Adrenal gland (tissue), 12 donors: ENCODE measurements around the gene GOLGA6C. TPM values are rescaled to one million over a fixed set of nuclear protein-coding genes. Genes with fewer than 3 reads are reported as not detected.
A peak's percentile ranks its signal among the peaks of the same experiment; 100 is the strongest.
"Not testable (repeated sequence)": the region's sequence is repeated elsewhere in the genome, so short reads cannot be mapped to it uniquely, and the experiment has no call there.

Experiments
- DNase-seq, 7 donors: peaks; one replicate each; pipeline ENCODE4 v3.0.0-alpha.2; 2019 to 2020
- H3K27ac ChIP-seq, 5 donors: fragments of 200-600 bp; sonication (generic) in 4 of 5; 1 replicate in 3 of 5; 2 replicates in 2 of 5; pipeline versions ENCODE4 v1.5.1 to v1.8.0; 2016 to 2020; ENCODE audit warnings: mild to moderate bottlenecking in 1 of 5
- H3K27me3 ChIP-seq: fragments of 200-600 bp; 2 replicates; pipeline ENCODE4 v1.8.0; 2021
- H3K36me3 ChIP-seq, 2 donors: fragments of 200-600 bp; replicated peaks in 1 of 2; 1 replicate in 1 of 2; 2 replicates in 1 of 2; pipeline versions ENCODE4 v1.5.1 to v1.8.0; 2018 to 2022
- H3K4me1 ChIP-seq, 2 donors: fragments of 200-600 bp; replicated peaks in 1 of 2; 1 replicate in 1 of 2; 2 replicates in 1 of 2; pipeline versions ENCODE4 v1.5.1 to v1.8.0; 2018 to 2021
- H3K4me3 ChIP-seq, 4 donors: fragments of 200-600 bp; sonication (generic) in 3 of 4; one replicate each; pipeline ENCODE4 v1.5.1; 2016 to 2018
- H3K9me3 ChIP-seq, 3 donors: fragments of 200-600 bp; sonication (generic) in 1 of 3; replicated peaks in 1 of 3; 1 replicate in 2 of 3; 2 replicates in 1 of 3; pipeline versions ENCODE4 v1.5.1 to v1.8.0; 2016 to 2021
- CTCF ChIP-seq, 6 experiments: fragments of 450-650 bp in 4 of 6; fragments of 200-600 bp in 2 of 6; sonication (generic) in 1 of 6; IDR thresholded peaks; 1 replicate in 5 of 6; 2 replicates in 1 of 6; pipeline versions ENCODE4 v1.5.1 to v1.8.0; 2016 to 2021; ENCODE audit warnings: antibody characterized with exemption in 6 of 6, mild to moderate bottlenecking in 2 of 6, moderate library complexity in 1 of 6
- POLR2A ChIP-seq, 2 donors: fragments of 450-650 bp; IDR thresholded peaks; one replicate each; pipeline ENCODE4 v1.6.1; 2017; ENCODE audit warnings: antibody characterized with exemption in 2 of 2, mild to moderate bottlenecking in 2 of 2, moderate library complexity in 1 of 2
- WGBS, 4 donors: extraction: QIAGEN DNeasy Blood & Tissue Kit in 2 of 4; methylation state at CpG; one replicate each; pipeline versions ENCODE4 v1.1.5 to v1.1.7; 2013 to 2017; 5-methylcytosine and 5-hydroxymethylcytosine counted together
- intact Hi-C, 2 donors: fragments of 100-400 bp; cut with DNase I; formaldehyde crosslinking; loops; one replicate each; pipeline versions ENCODE4 v1.14.1 to v1.15.0; 2022 to 2023
- polyA plus RNA-seq, 3 donors: library from polyadenylated mRNA; stranded (reverse); fragments of 200-250 nt in 2 of 3; fragments of 350-450 nt in 1 of 3; fragmentation: Illumina TruSeq in 1 of 3; extraction: RNeasy Lipid Tissue Mini Kit (QIAGEN cat#74804) in 1 of 3; gene quantifications; one replicate each; pipeline ENCODE4 v1.2.3, GENCODE V29; 2013 to 2014
- small RNA-seq, 2 donors: library from RNA; depleted of rRNA; stranded (forward); fragments of <200 nt; gene quantifications; one replicate each; pipeline ENCODE3, GENCODE V24; 2016
- total RNA-seq, 9 donors: library from RNA; depleted of rRNA in 4 of 9; stranded (reverse); fragments of >200 nt in 4 of 9; fragments of 120-200 nt in 1 of 9; fragmentation: NEBNext Ultra II Directional in 1 of 9; extraction: Animal tissue kit (Norgen Biotek cat#: 25700) in 1 of 9; gene quantifications; one replicate each; pipeline versions ENCODE4 v1.1.0 to v1.2.4, GENCODE V29; 2013 to 2023
- donor health status: healthy with polysubstance abuse.
- donor health status: Bipolar disorder and iron deficiency.
- donor health status: DM: yes; HTN: yes; CAD: no.
- donor health status: DM: no; HTN: no; CAD: no.
- donor health status: DM: no; HTN: no; CAD: no.
- donor health status: DM: yes; HTN: yes; CAD: no.

Gene GOLGA6C
- total and polyA plus RNA-seq, 12 donors: not detected

GRCh38 chr15:75314552-75315290, 56.6 kb downstream of the GOLGA6C start:
- H3K36me3 ChIP-seq: no peaks in the 10 kb centered on the region
- intact Hi-C loops: no loop called here

GRCh38 chr15:75319231-75319897, 61.2 kb downstream of the GOLGA6C start:
- H3K4me3 ChIP-seq, H3K36me3 ChIP-seq, H3K4me1 ChIP-seq, intact Hi-C loops, H3K9me3 ChIP-seq, H3K27me3 ChIP-seq: not testable (repeated sequence)
- WGBS, 4 donors: 65 to 79% (median 67%) methylated on average over 5 of the region's 5 CpGs
- peak in 4 of 7 donors; percentile 44 to 54 (median 50) for DNase-seq
- peak overlapping the region in 1 of 5 donors; percentile 21 for H3K27ac ChIP-seq

More at GRCh38 chr15:75314552-75315290, 56.6 kb downstream of the GOLGA6C start:
- TF ChIP-seq POLR2A (IDR thresholded peaks at IDR 0.05) (no peak), CTCF (IDR thresholded peaks at IDR 0.05) (no peak)
- Histone ChIP-seq H3K27me3 (no peaks in the 10 kb centered on the region), H3K4me3 (no peak overlapping the region), H3K27ac (peak overlapping the region in 3 of 5 donors; percentile 19 to 49 (median 44)), H3K4me1 (no peaks in the 10 kb centered on the region), H3K9me3 (no peaks in the 10 kb centered on the region)
- 42 to 71% (median 56%) methylated on average over 5 of the region's 5 CpGs for WGBS, 4 donors
- DNase-seq: peak; percentile 57 to 89 (median 84)

Small RNA genes within 50 kb of the gene (small RNA-seq; reads per million reads assigned to genes)
- gene AC068338.1: 0 reads per million in 2 donors
- gene RN7SL327P: 0 reads per million in 2 donors
- 0 reads per million in 2 donors for gene RN7SL489P

Other genes with a start within 250 kb of the GOLGA6C start
- gene PPCDC, start 234.7 kb upstream of the GOLGA6C start, total RNA-seq: 10 to 100 TPM; 19.0 to 36.4 (median 24.6) TPM
- 10 to 100 TPM; 17.4 to 35.2 (median 31.8) TPM for gene PPCDC, start 234.7 kb upstream of the GOLGA6C start, polyA plus RNA-seq
- 10 to 100 TPM; 10.5 to 50.6 (median 31.5) TPM for gene C15orf39, start 56.5 kb upstream of the GOLGA6C start, total RNA-seq
- 10 to 100 TPM in 2 of 3 donors, 1 to 10 TPM in 1; 5.6 to 14.2 (median 12.4) TPM for gene C15orf39, start 56.5 kb upstream of the GOLGA6C start, polyA plus RNA-seq
- under 1 TPM in 2 of 9 donors, not detected in 7; 0.08 to 0.22 TPM for gene GOLGA6D, start 24.5 kb downstream of the GOLGA6C start, total RNA-seq
- under 1 TPM in 1 of 3 donors, not detected in 2; 0.15 TPM for gene GOLGA6D, start 24.5 kb downstream of the GOLGA6C start, polyA plus RNA-seq
- 100 to 1,000 TPM in 6 of 9 donors, 10 to 100 TPM in 3; 91.1 to 153 (median 110) TPM for gene COMMD4, start 77.7 kb downstream of the GOLGA6C start, total RNA-seq
- 100 to 1,000 TPM in 2 of 3 donors, 10 to 100 TPM in 1; 35.9 to 254 (median 210) TPM for gene COMMD4, start 77.7 kb downstream of the GOLGA6C start, polyA plus RNA-seq
- 100 to 1,000 TPM in 2 of 9 donors, 10 to 100 TPM in 7; 11.7 to 123 (median 56.8) TPM for gene NEIL1, start 88.7 kb downstream of the GOLGA6C start, total RNA-seq
- 100 to 1,000 TPM in 2 of 3 donors, 1 to 10 TPM in 1; 6.3 to 208 (median 142) TPM for gene NEIL1, start 88.7 kb downstream of the GOLGA6C start, polyA plus RNA-seq
- 100 to 1,000 TPM; 107 to 353 (median 216) TPM for gene MAN2C1, start 110.3 kb downstream of the GOLGA6C start, total RNA-seq
- 1,000 to 10,000 TPM in 1 of 3 donors, 100 to 1,000 TPM in 1, 10 to 100 TPM in 1; 46.8 to 1,091 (median 874) TPM for gene MAN2C1, start 110.3 kb downstream of the GOLGA6C start, polyA plus RNA-seq
- gene SIN3A, start 193.4 kb downstream of the GOLGA6C start, total RNA-seq: 10 to 100 TPM; 26.1 to 72.7 (median 33.2) TPM
- gene SIN3A, start 193.4 kb downstream of the GOLGA6C start, polyA plus RNA-seq: 10 to 100 TPM; 11.1 to 22.3 (median 12.8) TPM